ENCODE measurements around the gene ZBTB7C. TPM values are rescaled to one million over a fixed set of nuclear protein-coding genes. Genes with fewer than 3 reads are reported as not detected.

The ZBTB7C gene
- total RNA-seq, 2 donors from 2014 or later: not detected

- no peak overlapping the region for H3K4me3 Mint-ChIP-seq
- ATAC-seq: no peak
- no peaks in the 10 kb centered on the region for H3K36me3 Mint-ChIP-seq
Measured at GRCh38 chr18:48134609-48135008, 274.6 kb downstream of the ZBTB7C start.

GRCh38 chr18:48133671-48134251, 275.4 kb downstream of the ZBTB7C start:
- H3K4me1 Mint-ChIP-seq (ENCODE audit: low read depth in 2 of 2): no peaks in the 10 kb centered on the region
- no peaks in the 10 kb centered on the region for H3K9me3 Mint-ChIP-seq
- DNase-seq (ENCODE audit: low spot score) (no peak), ATAC-seq (no peak)
- H3K4me3 Mint-ChIP-seq: no peak overlapping the region
- H3K27ac Mint-ChIP-seq: no peak overlapping the region
- peaks cover 42 to 60% of the 10 kb centered on the region in 2 donors for H3K27me3 Mint-ChIP-seq
- no peaks in the 10 kb centered on the region for H3K36me3 Mint-ChIP-seq

More at GRCh38 chr18:48134609-48135008, 274.6 kb downstream of the ZBTB7C start:
- H3K27me3 Mint-ChIP-seq: peaks cover 45 to 56% of the 10 kb centered on the region in 2 donors
- H3K27ac Mint-ChIP-seq: no peak overlapping the region
- no peak for DNase-seq (ENCODE audit: low spot score)
- no peaks in the 10 kb centered on the region for H3K4me1 Mint-ChIP-seq (ENCODE audit: low read depth in 2 of 2)
- H3K9me3 Mint-ChIP-seq: no peaks in the 10 kb centered on the region

GRCh38 chr18:48132797-48133655, 276.2 kb downstream of the ZBTB7C start:
- H3K36me3 Mint-ChIP-seq: no peaks in the 10 kb centered on the region
- ATAC-seq: no peak
- no peak overlapping the region for H3K4me3 Mint-ChIP-seq
- DNase-seq (ENCODE audit: low spot score): no peak
- H3K9me3 Mint-ChIP-seq: no peaks in the 10 kb centered on the region
- peaks cover 0 to 2% of the 10 kb centered on the region in 2 donors for H3K4me1 Mint-ChIP-seq (ENCODE audit: low read depth in 2 of 2)
- no peak overlapping the region for H3K27ac Mint-ChIP-seq
- peaks cover 42 to 58% of the 10 kb centered on the region in 2 donors for H3K27me3 Mint-ChIP-seq

GRCh38 chr18:48131042-48131441, 278.1 kb downstream of the ZBTB7C start:
- Mint-ChIP-seq H3K4me3 (no peak overlapping the region), H3K27ac (no peak overlapping the region), H3K9me3 (no peaks in the 10 kb centered on the region), H3K4me1 (ENCODE audit: low read depth in 2 of 2) (peaks cover 0 to 2% of the 10 kb centered on the region in 2 donors), H3K27me3 (peaks cover 38 to 54% of the 10 kb centered on the region in 2 donors), H3K36me3 (no peaks in the 10 kb centered on the region)
- ATAC-seq (no peak), DNase-seq (ENCODE audit: low spot score) (peak; percentile 31)

GRCh38 chr18:48129621-48130082, 279.5 kb downstream of the ZBTB7C start:
- H3K9me3 Mint-ChIP-seq: no peaks in the 10 kb centered on the region
- no peak overlapping the region for H3K4me3 Mint-ChIP-seq
- H3K36me3 Mint-ChIP-seq: no peaks in the 10 kb centered on the region
- no peak overlapping the region for H3K27ac Mint-ChIP-seq
- H3K27me3 Mint-ChIP-seq: peaks cover 27 to 43% of the 10 kb centered on the region in 2 donors
- peaks cover 0 to 2% of the 10 kb centered on the region in 2 donors for H3K4me1 Mint-ChIP-seq (ENCODE audit: low read depth in 2 of 2)
- peak; percentile 38 for DNase-seq (ENCODE audit: low spot score)
- ATAC-seq: no peak

GRCh38 chr18:48127606-48128005, 281.6 kb downstream of the ZBTB7C start:
- Mint-ChIP-seq H3K27me3 (peaks cover 17 to 24% of the 10 kb centered on the region in 2 donors), H3K4me3 (no peak overlapping the region), H3K27ac (no peak overlapping the region), H3K9me3 (no peaks in the 10 kb centered on the region), H3K4me1 (ENCODE audit: low read depth in 2 of 2) (peaks cover 0 to 2% of the 10 kb centered on the region in 2 donors), H3K36me3 (no peaks in the 10 kb centered on the region)
- DNase-seq (ENCODE audit: low spot score) (no peak), ATAC-seq (no peak)

GRCh38 chr18:48126240-48126639, 282.9 kb downstream of the ZBTB7C start:
- DNase-seq (ENCODE audit: low spot score): no peak
- H3K9me3 Mint-ChIP-seq: no peaks in the 10 kb centered on the region
- H3K27ac Mint-ChIP-seq: no peak overlapping the region
- H3K36me3 Mint-ChIP-seq: no peaks in the 10 kb centered on the region
- no peak for ATAC-seq
- peaks cover 0 to 2% of the 10 kb centered on the region in 2 donors for H3K4me1 Mint-ChIP-seq (ENCODE audit: low read depth in 2 of 2)
- no peak overlapping the region for H3K4me3 Mint-ChIP-seq
- peaks cover 15 to 18% of the 10 kb centered on the region in 2 donors for H3K27me3 Mint-ChIP-seq

- Mint-ChIP-seq H3K36me3 (no peaks in the 10 kb centered on the region), H3K4me1 (ENCODE audit: low read depth in 2 of 2) (peaks cover 0 to 2% of the 10 kb centered on the region in 2 donors), H3K27ac (no peak overlapping the region), H3K4me3 (no peak overlapping the region), H3K9me3 (no peaks in the 10 kb centered on the region), H3K27me3 (peaks cover 15 to 18% of the 10 kb centered on the region in 2 donors)
- no peak for DNase-seq (ENCODE audit: low spot score)
- no peak for ATAC-seq
Measured at GRCh38 chr18:48125724-48126123, 283.5 kb downstream of the ZBTB7C start.

GRCh38 chr18:48124857-48125626, 284.1 kb downstream of the ZBTB7C start:
- Mint-ChIP-seq H3K9me3 (no peaks in the 10 kb centered on the region), H3K27me3 (peaks cover 13 to 18% of the 10 kb centered on the region in 2 donors), H3K27ac (no peak overlapping the region), H3K36me3 (no peaks in the 10 kb centered on the region), H3K4me3 (no peak overlapping the region), H3K4me1 (ENCODE audit: low read depth in 2 of 2) (peaks cover 0 to 2% of the 10 kb centered on the region in 2 donors)
- ATAC-seq: peak in 1 of 2 donors; percentile 75
- no peak for DNase-seq (ENCODE audit: low spot score)

GRCh38 chr18:48123941-48124340, 285.2 kb downstream of the ZBTB7C start:
- Mint-ChIP-seq H3K36me3 (no peaks in the 10 kb centered on the region), H3K4me1 (ENCODE audit: low read depth in 2 of 2) (peaks cover 0 to 2% of the 10 kb centered on the region in 2 donors), H3K27ac (no peak overlapping the region), H3K27me3 (peaks cover 12 to 14% of the 10 kb centered on the region in 2 donors), H3K4me3 (no peak overlapping the region), H3K9me3 (no peaks in the 10 kb centered on the region)
- DNase-seq (ENCODE audit: low spot score): no peak
- no peak for ATAC-seq

- no peaks in the 10 kb centered on the region for H3K36me3 Mint-ChIP-seq
- peaks cover 8 to 10% of the 10 kb centered on the region in 2 donors for H3K27me3 Mint-ChIP-seq
- no peak overlapping the region for H3K27ac Mint-ChIP-seq
- peaks cover 0 to 2% of the 10 kb centered on the region in 2 donors for H3K4me1 Mint-ChIP-seq (ENCODE audit: low read depth in 2 of 2)
- ATAC-seq: no peak
- no peak overlapping the region for H3K4me3 Mint-ChIP-seq
- DNase-seq (ENCODE audit: low spot score): no peak
- H3K9me3 Mint-ChIP-seq: no peaks in the 10 kb centered on the region
Measured at GRCh38 chr18:48123324-48123723, 285.9 kb downstream of the ZBTB7C start.

- H3K36me3 Mint-ChIP-seq: no peaks in the 10 kb centered on the region
- H3K4me3 Mint-ChIP-seq: no peak overlapping the region
- H3K27me3 Mint-ChIP-seq: peaks cover 7% of the 10 kb centered on the region in 2 donors
- no peaks in the 10 kb centered on the region for H3K9me3 Mint-ChIP-seq
- H3K27ac Mint-ChIP-seq: no peak overlapping the region
- no peaks in the 10 kb centered on the region for H3K4me1 Mint-ChIP-seq (ENCODE audit: low read depth in 2 of 2)
- ATAC-seq: no peak
- DNase-seq (ENCODE audit: low spot score): no peak
Measured at GRCh38 chr18:48122816-48123215, 286.4 kb downstream of the ZBTB7C start.

- H3K27me3 Mint-ChIP-seq: peaks cover 7 to 9% of the 10 kb centered on the region in 2 donors
- H3K36me3 Mint-ChIP-seq: no peaks in the 10 kb centered on the region
- ATAC-seq: no peak
- no peak for DNase-seq (ENCODE audit: low spot score)
- H3K27ac Mint-ChIP-seq: no peak overlapping the region
- no peak overlapping the region for H3K4me3 Mint-ChIP-seq
- no peaks in the 10 kb centered on the region for H3K4me1 Mint-ChIP-seq (ENCODE audit: low read depth in 2 of 2)
- H3K9me3 Mint-ChIP-seq: no peaks in the 10 kb centered on the region
Measured at GRCh38 chr18:48122376-48122775, 286.8 kb downstream of the ZBTB7C start.

Data from natural killer cell treated with Interleukin-12 subunit alpha and Interleukin-12 subunit beta and Interleukin-15 and Interleukin-18, amount 100 ng/mL, for 72 hours (primary cell).